GM21360 (cell line): ENCODE data around the gene PACS1.
A peak's percentile ranks its signal among the peaks of the same experiment; 100 is the strongest.
"Not testable (repeated sequence)": the region's sequence is repeated elsewhere in the genome, so short reads cannot be mapped to it uniquely, and the experiment has no call there.

Experiments
- ATAC-seq: cut with Tn5 transposase; IDR thresholded peaks from one replicate; pipeline ENCODE4 v1.9.1; 2021; ENCODE audit warnings: mild to moderate bottlenecking, moderate library complexity; ENCODE audit not compliant: unreplicated experiment

PACS1 gene

DNA sequence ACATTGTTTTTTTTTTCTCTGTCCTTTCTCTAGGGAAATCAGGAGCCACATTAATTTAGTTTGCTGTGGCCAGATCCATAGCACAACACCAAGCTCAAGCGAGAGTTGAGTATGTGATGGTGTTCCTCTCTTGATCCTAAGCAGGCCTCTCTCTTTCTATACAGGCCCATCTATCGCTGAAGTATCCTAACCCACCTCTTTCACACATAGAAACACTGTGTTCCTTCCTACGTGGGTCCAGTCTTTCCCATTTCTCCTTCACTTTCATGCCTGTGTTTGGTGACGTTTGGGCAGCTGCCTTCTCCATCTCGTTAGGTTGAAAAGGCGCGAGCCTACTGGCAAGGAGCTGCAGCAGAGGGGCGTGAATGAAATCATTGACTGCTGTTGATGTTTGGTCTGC is 2.4 kb downstream of the PACS1 start:
- no peak for ATAC-seq

DNA sequence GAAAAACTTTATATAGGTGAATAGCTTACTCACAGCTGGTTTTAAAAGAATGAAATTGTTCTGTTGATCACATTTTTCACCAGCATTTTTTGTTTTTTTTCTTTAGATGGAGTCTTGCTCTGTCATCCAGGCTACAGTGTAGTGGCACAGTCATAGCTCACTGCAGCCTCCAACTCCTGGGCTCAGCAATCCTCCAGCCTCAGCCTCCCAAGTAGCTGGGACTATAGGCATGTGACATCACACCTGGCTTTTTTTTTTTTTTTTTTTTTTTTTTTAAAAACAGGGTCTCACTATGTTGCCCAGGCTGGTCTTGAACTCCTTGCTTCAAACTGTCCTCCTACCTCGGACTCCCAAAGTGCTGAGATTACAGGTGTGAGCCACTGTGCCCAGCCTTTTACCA is 3.6 kb downstream of the PACS1 start:
- ATAC-seq, result no peak

DNA sequence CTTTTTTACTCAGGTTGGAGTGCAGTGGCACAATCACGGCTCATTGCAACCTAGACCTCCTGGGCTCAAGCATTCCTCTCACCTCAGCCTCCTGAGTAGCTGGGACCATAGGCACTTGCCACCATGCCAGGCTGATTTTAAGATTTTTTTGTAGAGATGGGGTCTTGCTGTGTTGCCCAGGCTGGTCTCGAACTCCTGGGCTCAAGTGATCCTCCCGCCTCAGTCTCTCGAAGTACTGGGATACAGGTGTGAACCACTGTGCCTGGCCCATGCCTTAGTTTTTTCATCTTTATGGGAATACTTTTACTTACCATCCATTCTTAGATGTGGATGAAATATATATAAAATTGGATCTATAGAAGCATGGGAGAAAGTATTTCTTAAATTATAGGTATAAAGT is 5.2 kb downstream of the PACS1 start:
- ATAC-seq, result no peak

DNA sequence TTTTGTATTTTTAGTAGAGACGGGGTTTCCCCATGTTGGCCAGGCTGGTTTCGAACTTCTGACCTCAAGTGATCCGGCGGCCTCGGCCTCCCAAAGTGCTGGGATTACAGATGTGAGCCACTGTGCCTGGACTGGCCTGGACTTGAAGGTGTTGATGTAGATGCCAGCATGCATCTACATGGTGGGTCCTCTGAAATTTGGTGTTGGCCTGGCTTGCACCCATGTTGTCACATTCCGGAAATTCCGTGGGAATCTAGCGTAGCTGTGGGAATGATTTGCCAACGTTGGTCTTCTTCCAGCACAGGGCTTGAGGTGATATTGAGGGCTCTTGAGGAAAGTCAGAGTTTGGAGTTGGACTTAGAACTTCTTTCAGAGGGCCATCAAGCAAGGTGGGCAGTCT is 6.5 kb downstream of the PACS1 start:
- ATAC-seq, result no peak

DNA sequence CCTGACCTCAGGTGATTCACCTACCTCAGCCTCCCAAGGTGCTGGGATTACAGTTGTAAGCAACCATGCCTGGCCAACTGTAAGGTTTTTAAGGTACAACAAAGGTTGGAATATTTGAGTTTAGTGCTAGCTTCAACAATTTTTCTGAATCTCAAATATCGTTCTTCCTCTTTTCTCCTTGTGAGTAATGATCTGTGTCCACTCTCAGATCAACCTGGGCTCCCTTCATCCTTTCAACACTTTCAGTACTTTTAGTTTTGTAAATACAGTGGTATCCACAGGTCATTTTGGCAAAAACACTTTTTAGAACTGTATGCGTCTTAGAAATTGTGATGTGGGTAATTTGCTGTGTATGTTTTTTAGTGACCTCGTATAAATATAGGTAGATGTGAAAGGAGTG is 7.9 kb downstream of the PACS1 start:
- no peak for ATAC-seq

DNA sequence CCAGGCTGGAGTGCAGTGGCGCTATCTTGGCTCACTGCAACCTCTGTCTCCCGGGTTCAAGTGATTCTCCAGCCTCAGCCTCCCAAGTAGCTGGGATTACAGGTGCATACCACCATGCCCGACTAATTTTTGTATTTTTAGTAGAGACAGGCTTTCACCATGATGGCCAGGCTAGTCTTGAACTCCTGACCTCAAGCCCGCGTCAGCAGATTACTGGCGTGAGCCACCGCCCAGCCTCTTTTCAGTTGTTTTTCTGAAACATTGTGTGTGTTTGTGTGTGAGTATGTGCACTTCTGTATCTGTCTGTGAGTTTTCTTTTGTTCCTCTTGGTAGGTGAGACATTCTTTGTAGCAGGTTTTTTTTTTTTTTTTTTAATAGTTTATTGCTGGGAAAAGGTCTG is 8.9 kb downstream of the PACS1 start:
- ATAC-seq, result not testable (repeated sequence)

DNA sequence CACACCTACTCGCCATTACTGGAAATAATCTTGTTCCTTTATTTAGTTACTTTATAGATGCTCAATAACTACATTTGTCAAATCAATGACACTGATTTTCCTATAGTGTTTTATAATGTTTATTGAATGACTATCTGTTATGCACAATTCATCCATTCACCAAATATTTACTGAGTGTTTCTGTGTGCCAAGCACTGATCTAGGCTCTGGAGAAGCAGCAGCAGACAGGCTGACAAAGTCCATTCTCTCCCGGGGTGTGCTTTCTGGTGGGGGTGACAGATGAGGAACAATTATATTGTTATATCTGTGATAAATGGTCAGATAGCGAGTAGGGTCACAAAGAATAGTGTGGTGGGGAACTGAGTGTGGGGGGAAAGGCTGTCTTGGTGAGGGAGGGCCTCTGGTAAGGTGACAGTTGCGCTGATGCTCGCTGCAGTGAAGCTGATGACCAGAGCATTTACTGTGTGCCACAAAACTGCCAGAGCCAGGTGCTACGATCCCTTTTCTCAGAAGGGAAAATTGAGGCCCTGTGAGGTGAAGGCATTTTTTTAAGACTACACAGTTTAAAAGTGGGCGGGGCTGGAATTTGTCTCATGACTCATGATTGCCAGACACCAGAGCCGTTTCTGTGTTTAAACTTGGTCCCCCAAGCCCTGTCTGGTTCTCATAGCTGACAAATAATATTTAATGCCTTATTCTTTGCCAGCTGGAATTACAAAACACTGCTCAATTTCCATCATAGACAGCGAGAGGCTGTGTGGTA is 10.2 kb downstream of the PACS1 start:
- no peak for ATAC-seq

DNA sequence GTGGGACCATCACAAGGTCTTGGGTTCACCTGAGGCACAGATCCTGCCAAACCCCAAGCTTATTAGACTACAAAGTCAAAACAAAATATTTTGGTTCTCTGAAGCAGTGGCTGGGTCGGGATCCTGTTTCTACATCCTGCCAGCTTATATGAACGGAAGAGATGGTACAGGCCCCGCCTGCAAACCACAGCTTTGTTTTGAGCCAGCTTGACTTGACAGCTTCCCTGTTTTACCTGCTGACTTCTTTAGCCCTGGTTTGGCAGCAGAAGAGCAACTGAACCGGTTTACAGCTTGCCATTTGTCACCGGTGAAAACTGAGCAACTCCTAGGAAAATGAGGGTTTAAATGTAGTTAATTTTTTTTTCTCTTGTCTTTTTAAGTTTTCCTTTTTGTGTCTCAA is 11.4 kb downstream of the PACS1 start:
- ATAC-seq, result no peak

DNA sequence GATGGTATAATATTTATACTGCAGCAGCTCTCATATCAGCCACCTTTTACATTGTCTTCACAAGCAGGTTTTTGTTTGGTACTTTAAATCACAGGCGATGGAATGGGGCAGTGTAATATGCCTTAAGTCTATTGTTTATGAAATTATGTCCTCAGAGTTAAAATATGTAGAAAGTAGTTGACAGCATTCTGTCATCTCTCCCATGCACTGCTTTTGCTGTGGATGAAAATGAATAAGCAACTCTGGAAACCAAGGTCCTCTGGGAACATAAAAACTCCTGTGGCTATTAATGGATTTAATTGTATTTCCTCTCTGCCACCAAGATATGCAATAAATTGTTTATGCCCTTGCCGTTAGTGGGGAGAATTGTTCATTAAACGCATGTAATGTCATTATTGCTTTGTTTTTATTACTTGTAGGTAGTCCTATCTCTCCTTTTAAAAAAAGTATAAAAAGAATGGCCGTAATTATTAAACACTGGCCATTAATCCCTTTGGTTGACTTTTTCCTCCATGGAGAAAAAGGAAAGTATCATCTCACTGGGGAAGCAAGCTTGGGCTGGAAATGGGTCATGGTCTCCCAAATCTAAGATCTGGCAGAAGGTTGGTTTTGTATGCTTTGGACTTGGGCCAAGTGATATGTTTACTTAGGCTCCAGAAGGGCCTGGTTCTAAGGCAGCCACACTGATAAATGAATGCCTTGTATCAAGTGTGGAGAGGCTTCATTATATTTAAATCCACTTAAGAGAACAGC is 13.1 kb downstream of the PACS1 start:
- no peak for ATAC-seq

DNA sequence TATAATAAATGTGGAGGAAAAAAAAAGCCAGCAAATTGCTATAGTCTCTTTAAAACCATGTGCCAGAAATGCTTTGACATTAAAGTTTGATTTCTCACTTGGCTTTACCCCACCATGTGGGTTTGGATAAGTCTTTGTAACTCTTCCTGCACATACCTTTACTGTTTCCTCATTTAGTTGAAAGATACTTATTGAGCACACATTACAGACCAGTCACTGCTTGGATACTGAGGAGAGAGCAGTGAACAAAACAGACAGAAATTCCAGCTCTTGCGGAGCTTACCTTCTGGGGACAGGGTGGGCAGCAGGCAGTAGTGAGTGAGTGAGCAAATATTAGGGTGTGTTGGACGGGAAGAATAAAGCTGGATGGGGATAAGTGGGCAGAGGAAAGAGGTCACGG is 13.7 kb downstream of the PACS1 start:
- no peak for ATAC-seq

DNA sequence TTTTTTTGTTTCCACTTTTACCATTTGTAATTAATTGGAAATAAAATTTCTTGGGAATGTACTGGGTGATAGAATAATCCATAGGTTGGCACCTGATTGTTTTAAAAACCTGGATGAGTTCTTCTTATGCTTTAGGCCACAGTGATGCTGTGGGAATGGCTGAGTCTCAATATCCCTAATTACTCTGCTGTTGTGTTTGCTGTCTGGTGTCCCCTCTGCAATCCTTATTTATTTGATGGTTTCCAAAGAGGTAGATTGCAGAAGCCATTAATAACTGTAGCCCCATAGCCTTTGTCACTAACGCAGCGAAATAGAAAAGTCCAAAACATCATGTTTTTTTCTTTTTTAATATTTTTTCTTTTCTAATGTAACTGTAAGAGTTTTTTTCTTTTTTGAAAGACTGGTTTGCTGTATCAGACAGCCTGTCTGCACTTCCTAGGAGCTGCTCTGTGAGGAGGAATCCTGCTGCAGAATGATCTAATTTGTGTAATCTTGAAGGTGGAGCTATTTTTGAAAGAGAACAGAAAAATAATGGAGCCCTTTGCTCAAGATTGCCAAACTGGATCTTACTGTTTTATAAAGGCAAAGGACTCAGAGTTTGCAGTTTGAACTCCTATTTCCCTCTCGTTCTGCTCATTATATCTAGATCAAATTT is 14.9 kb downstream of the PACS1 start:
- ATAC-seq, result no peak

DNA sequence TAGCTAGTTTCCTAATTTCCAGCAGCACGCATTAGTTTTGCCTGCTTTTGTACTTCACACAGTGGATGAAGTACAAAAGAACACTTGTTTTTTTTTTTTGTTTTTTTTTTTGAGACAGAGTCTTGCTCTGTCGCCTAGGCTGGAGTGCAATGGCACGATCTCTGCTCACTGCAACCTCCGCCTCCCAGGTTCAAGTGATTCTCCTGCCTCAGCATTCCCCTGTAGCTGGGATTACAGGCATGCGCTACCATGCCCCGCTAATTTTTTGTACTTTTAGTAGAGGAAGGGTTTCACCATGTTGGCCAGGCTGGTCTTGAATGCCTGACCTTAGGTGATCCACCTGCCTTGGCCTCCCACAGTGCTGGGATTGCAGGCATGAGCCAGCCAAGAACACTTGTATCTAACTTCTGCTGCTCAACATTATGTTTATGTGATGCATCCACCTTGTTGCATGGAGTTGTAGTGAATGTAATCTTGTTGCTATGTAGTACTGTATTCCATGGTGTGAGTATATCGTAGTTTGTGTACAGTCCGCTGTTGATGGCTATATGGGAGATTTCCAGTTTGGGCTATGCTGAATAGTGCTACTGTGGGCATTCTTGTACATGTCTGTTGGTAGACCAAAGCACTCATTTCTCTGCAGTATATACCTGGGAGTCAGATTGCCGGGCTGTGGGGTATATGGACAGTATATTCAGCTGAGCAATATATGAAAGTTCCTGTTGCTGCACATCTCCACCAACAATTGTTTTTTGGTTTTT is 17.3 kb downstream of the PACS1 start:
- no peak for ATAC-seq

DNA sequence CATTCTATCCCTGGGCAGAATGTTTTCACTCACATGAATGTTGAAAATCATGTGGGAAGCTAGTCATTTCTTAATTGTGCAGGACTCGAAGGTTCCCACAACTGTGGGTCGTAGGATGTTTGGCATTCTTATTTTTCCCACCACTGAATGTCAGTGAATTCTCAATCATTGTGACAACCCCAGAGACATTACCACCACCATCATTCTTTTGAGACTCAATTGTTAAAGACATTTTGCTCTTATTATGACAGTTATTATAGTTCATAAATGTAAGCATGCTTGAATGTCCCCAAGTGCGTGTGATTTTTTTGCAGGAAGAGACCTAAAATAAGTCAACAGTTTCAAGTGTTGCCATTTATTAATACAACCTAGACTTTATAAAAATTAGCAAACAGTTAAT is 19.0 kb downstream of the PACS1 start:
- ATAC-seq, result no peak

DNA sequence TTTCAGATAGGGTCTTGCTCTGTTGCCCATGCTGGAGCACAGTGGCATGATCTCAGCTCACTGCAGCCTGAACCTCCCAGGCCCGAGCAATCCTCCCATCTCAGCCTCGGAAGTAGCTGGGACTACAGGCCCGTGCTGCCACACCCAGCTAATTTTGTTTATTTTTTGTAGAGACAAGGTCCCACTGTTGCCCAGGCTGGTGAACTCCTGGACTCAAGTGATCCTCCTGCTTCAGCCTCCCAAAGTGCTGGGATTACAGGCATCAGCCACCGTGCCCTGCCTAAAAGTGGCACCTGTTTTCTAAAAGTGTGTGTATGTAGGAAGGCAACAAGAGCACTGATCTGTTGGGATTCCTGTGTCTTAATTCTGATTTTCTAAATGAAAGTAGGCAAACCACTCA is 20.2 kb downstream of the PACS1 start:
- ATAC-seq, result no peak

DNA sequence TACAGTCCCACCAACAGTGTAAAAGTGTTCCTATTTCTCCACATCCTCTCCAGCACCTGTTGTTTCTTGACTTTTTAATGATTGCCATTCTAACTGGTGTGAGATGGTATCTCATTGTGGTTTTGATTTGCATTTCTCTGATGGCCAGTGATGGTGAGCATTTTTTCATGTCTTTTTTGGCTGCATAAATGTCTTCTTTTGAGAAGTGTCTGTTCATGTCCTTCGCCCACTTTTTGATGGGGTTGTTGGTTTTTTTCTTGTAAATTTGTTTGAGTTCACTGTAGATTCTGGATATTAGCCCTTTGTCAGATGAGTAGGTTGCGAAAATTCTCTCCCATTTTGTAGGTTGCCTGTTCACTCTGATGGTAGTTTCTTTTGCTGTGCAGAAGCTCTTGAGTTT is 22.1 kb downstream of the PACS1 start:
- not testable (repeated sequence) for ATAC-seq

DNA sequence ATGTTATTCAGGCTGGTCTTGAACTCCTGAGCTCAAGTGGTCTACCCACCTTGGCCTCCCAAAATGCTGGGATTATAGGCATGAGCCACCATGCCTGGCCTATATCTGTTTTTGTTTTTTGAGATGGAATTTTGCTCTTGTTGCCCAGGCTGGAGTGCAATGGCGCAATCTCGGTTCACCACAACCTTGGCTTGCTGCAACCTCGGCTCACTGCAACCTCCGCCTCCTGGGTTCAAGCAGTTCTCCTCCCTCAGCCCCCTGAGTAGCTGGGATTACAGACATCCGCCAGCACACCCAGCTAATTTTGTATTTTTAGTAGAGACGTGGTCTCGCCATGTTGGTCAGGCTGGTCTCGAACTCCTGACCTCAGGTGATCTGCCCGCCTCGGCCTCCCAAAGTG is 29.7 kb downstream of the PACS1 start:
- not testable (repeated sequence) for ATAC-seq

DNA sequence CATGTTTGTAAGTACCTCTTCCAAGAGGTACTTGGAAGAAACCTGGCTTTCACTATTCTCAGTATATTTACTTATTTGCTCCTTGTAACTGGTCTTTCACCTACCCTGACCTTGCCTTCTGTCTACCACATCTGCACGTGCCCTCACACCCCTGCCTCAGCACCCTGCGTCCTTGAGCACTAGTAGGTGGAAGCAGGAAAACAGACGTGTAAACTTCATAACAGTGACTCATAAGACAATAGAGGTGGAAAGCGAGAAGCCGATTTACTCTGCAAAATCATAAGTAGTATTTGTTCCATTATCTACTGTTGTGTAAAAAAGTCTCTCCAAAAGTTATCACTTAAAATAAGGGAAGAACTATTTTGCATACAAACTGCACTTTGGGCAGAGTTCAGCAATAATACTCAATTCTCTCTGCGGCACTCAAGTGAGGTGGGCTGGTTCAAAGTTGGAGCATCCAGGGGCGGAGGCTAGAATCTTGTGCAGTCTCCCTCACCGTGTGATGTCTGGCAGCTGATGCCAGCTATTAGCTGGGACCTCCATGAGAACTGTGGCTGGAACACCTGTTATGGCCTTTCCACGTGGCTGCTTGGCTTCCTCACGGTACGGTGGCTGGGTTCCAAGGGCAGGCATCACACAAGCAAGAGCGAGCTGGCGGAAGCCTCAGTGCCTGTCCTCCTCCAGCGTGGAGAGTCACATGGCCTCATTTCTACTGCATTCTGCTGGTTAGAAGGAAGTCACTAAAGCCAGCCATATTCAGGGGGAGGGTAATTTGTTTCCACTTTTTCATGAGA is 30.4 kb downstream of the PACS1 start:
- peak; percentile 70 for ATAC-seq

DNA sequence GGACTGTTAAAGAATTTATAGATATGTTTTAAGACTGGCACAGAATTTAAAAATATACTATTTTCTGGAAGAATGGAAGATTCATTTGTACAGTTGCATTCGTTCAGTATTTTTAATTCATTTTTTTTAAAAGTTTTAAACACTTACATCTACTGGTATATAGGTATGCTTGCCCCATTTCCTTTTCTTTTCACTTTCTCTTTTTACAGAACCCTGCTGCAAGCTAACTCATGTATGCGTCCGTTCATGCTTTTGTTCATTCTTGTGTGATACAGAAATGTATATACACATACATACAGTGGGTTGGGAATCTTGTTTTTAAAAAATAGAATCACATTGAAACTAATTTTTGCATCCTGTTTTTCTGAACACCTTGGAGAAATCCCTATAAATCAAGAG is 31.0 kb downstream of the PACS1 start:
- no peak for ATAC-seq

DNA sequence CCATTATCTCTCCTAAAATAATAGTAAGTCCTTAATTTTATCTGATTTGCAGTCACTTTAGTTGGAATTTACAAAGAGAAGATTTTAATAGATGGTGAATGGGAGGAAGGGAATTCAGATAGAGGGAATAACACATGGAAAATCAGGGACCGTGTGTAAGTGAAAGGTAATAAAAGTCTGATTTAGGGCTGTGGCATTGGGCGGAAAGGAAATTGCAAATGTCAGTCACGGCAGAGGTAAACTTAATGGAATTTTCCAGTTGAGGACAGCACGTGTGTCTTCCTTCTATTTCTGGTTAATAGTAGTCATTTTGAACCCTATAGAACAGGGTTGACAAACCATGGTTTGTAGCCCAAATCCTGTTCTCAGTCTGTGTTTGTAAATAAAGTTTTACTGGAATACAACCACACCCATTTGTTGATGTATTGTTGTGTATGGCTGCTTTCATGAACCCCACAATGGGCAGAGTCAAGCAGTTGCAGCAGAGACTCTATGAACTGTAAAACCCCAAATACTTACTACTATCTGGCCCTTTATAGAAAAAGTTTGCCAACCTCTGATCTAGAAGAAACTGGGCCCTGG is 34.1 kb downstream of the PACS1 start:
- no peak for ATAC-seq
